ENCODE results near the gene FXYD3.
A peak's percentile ranks its signal among the peaks of the same experiment; 100 is the strongest.

Gene FXYD3

DNA sequence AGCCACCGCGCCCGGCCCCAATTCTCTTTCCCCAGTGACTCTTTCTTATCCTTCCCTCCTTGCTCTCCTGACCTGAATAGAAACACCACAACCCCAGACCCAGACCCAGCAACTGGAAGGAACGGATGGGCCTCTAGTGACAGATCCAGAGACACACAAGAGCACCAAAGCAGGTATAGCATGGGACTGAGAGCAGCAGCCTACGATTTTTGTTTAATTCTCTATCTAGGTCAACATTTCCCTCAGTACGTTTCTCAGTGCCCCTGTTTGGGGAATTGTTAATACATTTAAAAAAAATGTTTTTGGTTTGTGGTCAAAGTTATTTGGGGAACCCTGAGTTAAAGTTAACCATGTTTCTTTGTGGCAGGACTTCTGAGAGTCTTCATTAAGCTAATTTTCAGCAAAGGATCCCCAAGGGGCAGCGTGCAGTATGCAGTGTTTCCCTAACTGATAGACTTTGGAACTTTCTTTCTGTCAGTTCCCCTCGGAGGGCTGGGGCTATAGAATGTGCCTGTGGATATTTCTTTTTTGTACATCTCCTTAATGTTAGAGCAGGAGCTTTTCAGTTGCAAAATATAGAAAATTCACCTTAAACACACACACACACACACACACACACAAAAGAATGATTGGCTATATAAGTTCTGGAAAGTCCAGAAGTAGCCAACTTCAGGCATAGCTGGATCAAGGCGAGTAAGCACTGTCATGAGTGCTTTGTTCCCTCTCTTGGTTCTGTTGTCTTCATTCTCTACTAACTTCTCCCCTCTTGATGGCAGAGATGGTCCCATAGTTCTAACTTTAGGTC, 45.2 kb downstream of the FXYD3 start:
- H3K27me3 ChIP-seq (ENCODE audit: low read depth, low read length), result no peaks in the 10 kb centered on the region
- H3K4me3 ChIP-seq (ENCODE audit: low read depth in 1 of 2, low read length in 2 of 2), result no peak overlapping the region
- peaks cover under 1 to 22% of the 10 kb centered on the region in 2 donors for H3K9me3 ChIP-seq (ENCODE audit: control insufficient read depth in 1 of 2, low read length in 2 of 2)
- no peak overlapping the region for H3K27ac ChIP-seq (ENCODE audit: low read length)
- peaks cover 25 to 59% of the 10 kb centered on the region in 2 donors for H3K36me3 ChIP-seq (ENCODE audit: control insufficient read depth in 1 of 2, insufficient read depth in 2 of 2, low read length in 2 of 2)
- no peaks in the 10 kb centered on the region for H3K4me1 ChIP-seq (ENCODE audit: control insufficient read depth in 1 of 2, insufficient read depth in 2 of 2, low read length in 2 of 2)

DNA sequence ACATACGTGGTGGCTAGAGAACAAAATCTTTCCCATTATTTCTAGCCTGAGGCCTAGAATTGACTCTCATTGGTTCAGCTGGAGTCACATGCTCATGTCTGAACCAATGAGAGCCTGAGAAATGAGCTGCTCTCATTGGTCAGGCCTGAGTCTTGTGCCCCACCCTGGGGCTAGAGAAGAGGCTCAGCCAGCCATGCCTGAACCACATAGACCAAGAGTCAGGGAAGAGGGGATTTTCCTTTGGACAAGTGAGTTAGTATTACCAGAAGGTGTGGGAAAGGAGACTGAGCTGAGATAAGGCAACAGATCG, 45.8 kb downstream of the FXYD3 start:
- Histone ChIP-seq H3K4me1 (ENCODE audit: control insufficient read depth in 1 of 2, insufficient read depth in 2 of 2, low read length in 2 of 2) (no peaks in the 10 kb centered on the region), H3K36me3 (ENCODE audit: control insufficient read depth in 1 of 2, insufficient read depth in 2 of 2, low read length in 2 of 2) (peaks cover 30 to 64% of the 10 kb centered on the region in 2 donors), H3K9me3 (ENCODE audit: control insufficient read depth in 1 of 2, low read length in 2 of 2) (peaks cover 6 to 26% of the 10 kb centered on the region in 2 donors), H3K27ac (ENCODE audit: low read length) (no peak overlapping the region), H3K4me3 (ENCODE audit: low read depth in 1 of 2, low read length in 2 of 2) (no peak overlapping the region), H3K27me3 (ENCODE audit: low read depth, low read length) (no peaks in the 10 kb centered on the region)

DNA sequence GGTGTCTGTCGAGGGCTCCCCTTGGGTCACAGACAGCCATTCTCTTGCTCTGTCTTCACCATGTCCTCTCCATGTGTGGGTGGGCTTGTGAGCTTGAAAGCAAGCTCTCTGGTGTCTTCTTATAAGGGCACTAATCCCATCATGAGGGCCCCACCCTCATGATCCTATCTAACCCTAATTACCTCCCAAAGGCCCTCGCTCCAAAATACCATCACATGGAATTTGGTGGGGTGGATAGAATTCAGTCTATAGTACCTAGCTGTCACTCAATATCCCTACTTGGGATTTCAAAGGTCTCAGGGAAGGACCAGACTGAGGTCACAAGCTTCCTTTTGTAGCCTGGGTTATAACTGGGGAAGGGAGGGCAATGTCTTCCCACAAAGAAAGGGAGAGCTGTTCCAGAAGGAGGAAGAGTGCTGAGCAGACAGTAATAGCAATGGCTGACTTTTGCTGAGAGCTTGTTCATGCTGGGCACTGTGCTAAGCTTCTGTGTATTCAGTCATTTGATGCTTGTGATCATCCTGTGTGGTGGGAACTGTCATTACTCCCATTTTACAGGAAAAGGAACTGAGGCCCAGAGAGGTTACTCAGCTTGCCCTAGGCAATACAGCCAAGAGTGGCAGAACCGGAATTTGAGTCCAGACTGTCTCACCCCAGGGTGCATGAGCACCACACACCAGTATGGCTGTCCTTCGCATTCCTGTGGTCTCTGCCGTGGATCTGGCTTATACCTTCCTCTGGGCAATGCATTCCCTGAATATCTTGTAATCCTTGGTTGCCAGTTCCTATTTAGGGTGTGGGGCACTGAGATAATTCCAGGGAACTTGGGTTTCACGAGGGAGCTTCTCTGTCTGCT, 47.1 kb downstream of the FXYD3 start:
- no peak overlapping the region for H3K27ac ChIP-seq (ENCODE audit: low read length)
- H3K27me3 ChIP-seq (ENCODE audit: low read depth, low read length), result no peaks in the 10 kb centered on the region
- no peaks in the 10 kb centered on the region for H3K4me1 ChIP-seq (ENCODE audit: control insufficient read depth in 1 of 2, insufficient read depth in 2 of 2, low read length in 2 of 2)
- H3K36me3 ChIP-seq (ENCODE audit: control insufficient read depth in 1 of 2, insufficient read depth in 2 of 2, low read length in 2 of 2), result peaks cover 24 to 67% of the 10 kb centered on the region in 2 donors
- no peak overlapping the region for H3K4me3 ChIP-seq (ENCODE audit: low read depth in 1 of 2, low read length in 2 of 2)
- H3K9me3 ChIP-seq (ENCODE audit: control insufficient read depth in 1 of 2, low read length in 2 of 2), result peaks cover 7 to 30% of the 10 kb centered on the region in 2 donors

DNA sequence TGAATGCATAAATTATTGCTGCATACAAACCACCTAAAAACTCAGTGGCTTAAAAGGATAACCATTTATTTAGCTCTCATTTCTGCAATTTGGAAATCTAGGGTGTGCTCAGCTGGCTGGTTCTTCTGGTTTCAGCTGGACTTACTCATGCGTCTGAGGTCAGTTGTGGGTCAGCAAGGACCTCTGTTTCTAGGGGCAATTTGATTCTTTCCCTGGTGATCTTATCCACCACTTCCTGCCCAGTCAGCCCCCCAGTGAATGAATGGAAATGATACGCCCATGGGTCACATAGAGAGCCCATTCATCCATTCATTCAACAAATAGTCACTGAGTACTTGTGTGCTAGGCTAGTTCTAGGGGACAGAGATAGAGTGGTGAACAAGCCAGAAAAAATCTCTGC, 48.8 kb downstream of the FXYD3 start:
- no peaks in the 10 kb centered on the region for H3K4me1 ChIP-seq (ENCODE audit: control insufficient read depth in 1 of 2, insufficient read depth in 2 of 2, low read length in 2 of 2)
- H3K4me3 ChIP-seq (ENCODE audit: low read depth in 1 of 2, low read length in 2 of 2), result no peak overlapping the region
- peaks cover 7 to 30% of the 10 kb centered on the region in 2 donors for H3K9me3 ChIP-seq (ENCODE audit: control insufficient read depth in 1 of 2, low read length in 2 of 2)
- peaks cover 15 to 60% of the 10 kb centered on the region in 2 donors for H3K36me3 ChIP-seq (ENCODE audit: control insufficient read depth in 1 of 2, insufficient read depth in 2 of 2, low read length in 2 of 2)
- H3K27ac ChIP-seq (ENCODE audit: low read length), result no peak overlapping the region
- H3K27me3 ChIP-seq (ENCODE audit: low read depth, low read length), result no peaks in the 10 kb centered on the region

DNA sequence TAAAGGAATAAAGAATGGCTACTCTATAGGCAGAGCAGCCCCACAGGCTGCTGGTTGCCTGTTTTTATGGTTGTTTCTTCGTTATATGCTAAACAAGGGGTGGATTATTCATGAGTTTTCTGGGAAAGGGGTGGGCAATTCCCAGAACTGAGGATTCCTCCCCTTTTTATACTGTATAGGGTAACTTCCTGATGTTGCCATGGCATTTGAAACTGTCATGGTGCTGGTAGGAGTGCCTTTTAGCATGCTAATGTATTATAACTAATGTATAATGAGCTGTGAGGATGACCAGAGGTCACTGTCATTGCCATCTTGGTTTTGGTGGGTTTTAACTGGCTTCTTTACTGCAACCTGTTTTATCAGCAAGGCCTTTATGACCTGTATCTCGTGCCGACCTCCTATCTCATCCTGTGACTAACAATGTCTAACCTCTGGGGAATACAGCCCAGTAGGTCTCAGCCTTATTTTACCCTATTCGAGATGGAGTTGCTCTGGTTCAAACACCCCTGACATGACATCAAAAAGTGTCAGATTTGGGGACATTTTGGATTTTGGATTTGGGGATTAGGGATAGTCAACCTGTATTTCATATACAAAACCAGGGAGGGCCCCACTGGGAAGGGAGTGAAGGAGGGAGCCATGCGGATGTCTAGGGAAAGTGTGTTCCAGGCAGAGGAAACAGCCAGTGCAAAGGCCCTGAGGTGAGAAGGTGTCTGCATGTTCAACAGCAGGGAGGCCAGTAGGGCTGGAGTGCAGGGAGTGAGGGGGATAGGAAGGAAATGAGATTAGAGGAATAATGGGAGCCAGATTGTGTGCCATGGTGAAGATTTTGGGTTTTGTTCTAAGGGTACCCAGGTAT, 49.8 kb downstream of the FXYD3 start:
- H3K4me3 ChIP-seq (ENCODE audit: low read depth in 1 of 2, low read length in 2 of 2), result peak overlapping the region in 1 of 2 donors; percentile 29
- H3K4me1 ChIP-seq (ENCODE audit: control insufficient read depth in 1 of 2, insufficient read depth in 2 of 2, low read length in 2 of 2), result no peaks in the 10 kb centered on the region
- H3K27ac ChIP-seq (ENCODE audit: low read length), result no peak overlapping the region
- peaks cover 15 to 60% of the 10 kb centered on the region in 2 donors for H3K36me3 ChIP-seq (ENCODE audit: control insufficient read depth in 1 of 2, insufficient read depth in 2 of 2, low read length in 2 of 2)
- H3K9me3 ChIP-seq (ENCODE audit: control insufficient read depth in 1 of 2, low read length in 2 of 2), result peaks cover 7 to 30% of the 10 kb centered on the region in 2 donors
- H3K27me3 ChIP-seq (ENCODE audit: low read depth, low read length), result no peaks in the 10 kb centered on the region

DNA sequence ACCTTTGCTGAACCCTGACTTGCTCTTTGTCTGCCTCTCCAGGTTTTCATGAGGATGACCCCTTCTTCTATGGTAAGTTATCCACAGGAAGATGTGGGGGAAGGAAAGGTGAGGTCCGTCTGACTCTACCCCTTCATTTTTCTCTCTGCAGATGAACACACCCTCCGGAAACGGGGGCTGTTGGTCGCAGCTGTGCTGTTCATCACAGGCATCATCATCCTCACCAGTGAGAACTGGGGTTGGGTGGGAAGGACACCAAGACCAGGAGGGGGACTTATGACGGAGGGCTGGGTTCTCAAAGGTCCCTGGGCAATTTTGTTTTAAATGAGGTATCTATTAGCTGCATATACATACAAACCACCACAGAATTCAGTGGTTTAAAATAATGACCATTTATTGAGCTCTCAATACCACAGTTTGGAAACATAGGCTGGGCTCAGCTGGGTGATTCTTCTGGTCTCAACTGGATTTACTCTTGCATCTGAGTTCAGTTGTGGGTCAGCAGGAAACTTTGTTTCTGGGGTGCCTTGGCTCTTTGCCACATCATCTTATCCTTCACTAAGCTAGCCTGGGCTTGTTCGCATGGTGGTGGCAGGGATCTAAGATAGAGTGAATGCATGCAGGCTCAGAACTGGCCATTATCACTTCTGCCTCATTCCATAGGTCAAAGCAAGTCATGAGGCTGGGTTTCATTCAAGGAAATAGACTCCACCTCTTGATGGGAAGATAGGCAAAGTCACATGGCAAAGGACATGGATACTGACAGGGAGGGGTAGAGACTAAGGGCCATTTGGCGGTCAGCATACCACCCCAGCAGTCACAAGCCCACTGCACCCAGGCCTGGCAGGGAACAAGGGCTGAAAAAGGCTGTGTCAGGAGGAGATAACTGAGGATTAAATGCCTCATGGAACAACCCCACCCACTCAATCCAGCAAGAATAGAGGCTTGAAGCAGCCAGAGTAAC, 50.8 kb downstream of the FXYD3 start:
- Histone ChIP-seq H3K36me3 (ENCODE audit: control insufficient read depth in 1 of 2, insufficient read depth in 2 of 2, low read length in 2 of 2) (peaks cover 13 to 57% of the 10 kb centered on the region in 2 donors), H3K27me3 (ENCODE audit: low read depth, low read length) (no peaks in the 10 kb centered on the region), H3K4me1 (ENCODE audit: control insufficient read depth in 1 of 2, insufficient read depth in 2 of 2, low read length in 2 of 2) (no peaks in the 10 kb centered on the region), H3K9me3 (ENCODE audit: control insufficient read depth in 1 of 2, low read length in 2 of 2) (peaks cover 7 to 30% of the 10 kb centered on the region in 2 donors), H3K4me3 (ENCODE audit: low read depth in 1 of 2, low read length in 2 of 2) (peak overlapping the region in 1 of 2 donors; percentile 29), H3K27ac (ENCODE audit: low read length) (no peak overlapping the region)

DNA sequence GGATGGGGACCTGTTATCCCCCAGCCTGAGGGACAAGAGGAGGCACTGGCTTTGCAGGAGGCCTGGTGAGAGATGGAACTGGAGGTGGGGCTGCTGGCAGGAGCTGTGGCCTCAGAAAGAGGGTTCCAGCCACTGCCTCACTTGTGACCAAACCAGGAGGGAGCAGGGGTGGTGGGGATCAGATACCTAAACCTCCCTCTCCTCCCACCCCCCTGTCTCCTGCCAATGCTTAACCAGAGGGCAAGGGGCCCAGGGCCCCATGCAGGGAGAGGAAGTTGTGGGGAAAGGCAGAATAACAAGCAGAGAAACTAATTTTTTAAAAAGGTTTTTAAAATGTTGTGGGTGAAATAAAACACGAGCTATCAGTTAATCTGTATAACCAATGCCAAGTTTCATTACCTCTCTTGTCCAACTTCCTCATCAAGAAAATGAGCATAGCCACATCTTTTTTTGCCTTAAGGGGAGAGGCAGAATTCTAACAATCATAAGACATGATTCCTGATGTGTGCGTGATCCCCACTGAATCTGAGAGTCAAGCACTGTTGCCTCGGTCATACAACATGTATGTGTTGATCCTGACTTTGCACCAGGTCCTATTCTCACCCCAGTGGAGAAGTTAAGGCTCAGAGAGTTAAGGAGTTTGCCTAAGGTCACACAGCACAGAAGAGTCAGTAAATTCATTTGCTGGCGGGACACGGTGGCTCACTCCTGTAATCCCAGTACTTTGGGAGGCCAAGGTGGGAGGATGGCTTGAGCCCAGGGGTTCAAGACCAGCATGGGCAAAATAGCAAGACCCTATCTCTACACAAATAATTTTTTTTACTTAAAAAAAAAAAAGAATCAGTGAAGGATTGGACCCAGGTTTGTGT, 51.9 kb downstream of the FXYD3 start:
- Histone ChIP-seq H3K4me1 (ENCODE audit: control insufficient read depth in 1 of 2, insufficient read depth in 2 of 2, low read length in 2 of 2) (no peaks in the 10 kb centered on the region), H3K27ac (ENCODE audit: low read length) (no peak overlapping the region), H3K4me3 (ENCODE audit: low read depth in 1 of 2, low read length in 2 of 2) (no peak overlapping the region), H3K9me3 (ENCODE audit: control insufficient read depth in 1 of 2, low read length in 2 of 2) (peaks cover 7 to 24% of the 10 kb centered on the region in 2 donors), H3K27me3 (ENCODE audit: low read depth, low read length) (no peaks in the 10 kb centered on the region), H3K36me3 (ENCODE audit: control insufficient read depth in 1 of 2, insufficient read depth in 2 of 2, low read length in 2 of 2) (peaks cover 11 to 47% of the 10 kb centered on the region in 2 donors)

DNA sequence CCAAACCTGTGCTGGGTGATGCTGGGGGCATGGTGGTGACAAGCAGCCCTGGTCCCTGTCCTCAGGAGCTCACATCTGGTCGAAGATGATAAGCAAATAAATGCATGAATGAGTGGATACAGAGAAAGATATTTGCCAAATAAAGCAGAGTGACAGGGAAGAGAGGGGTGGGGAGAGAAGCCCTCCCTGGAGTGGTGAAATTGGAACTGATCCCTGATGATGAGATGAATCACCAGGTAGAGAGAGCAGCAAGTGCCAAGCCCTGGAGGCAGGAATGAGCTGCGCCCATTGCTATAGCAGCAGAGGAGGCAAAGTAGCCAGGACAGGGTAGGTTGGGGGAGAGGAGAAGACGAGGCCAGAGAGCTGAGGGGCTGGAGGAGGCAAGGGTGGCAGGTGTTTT, 52.6 kb downstream of the FXYD3 start:
- Histone ChIP-seq H3K36me3 (ENCODE audit: control insufficient read depth in 1 of 2, insufficient read depth in 2 of 2, low read length in 2 of 2) (peaks cover 11 to 40% of the 10 kb centered on the region in 2 donors), H3K27me3 (ENCODE audit: low read depth, low read length) (no peaks in the 10 kb centered on the region), H3K9me3 (ENCODE audit: control insufficient read depth in 1 of 2, low read length in 2 of 2) (peaks cover 7 to 18% of the 10 kb centered on the region in 2 donors), H3K27ac (ENCODE audit: low read length) (no peak overlapping the region), H3K4me3 (ENCODE audit: low read depth in 1 of 2, low read length in 2 of 2) (no peak overlapping the region), H3K4me1 (ENCODE audit: control insufficient read depth in 1 of 2, insufficient read depth in 2 of 2, low read length in 2 of 2) (no peaks in the 10 kb centered on the region)

DNA sequence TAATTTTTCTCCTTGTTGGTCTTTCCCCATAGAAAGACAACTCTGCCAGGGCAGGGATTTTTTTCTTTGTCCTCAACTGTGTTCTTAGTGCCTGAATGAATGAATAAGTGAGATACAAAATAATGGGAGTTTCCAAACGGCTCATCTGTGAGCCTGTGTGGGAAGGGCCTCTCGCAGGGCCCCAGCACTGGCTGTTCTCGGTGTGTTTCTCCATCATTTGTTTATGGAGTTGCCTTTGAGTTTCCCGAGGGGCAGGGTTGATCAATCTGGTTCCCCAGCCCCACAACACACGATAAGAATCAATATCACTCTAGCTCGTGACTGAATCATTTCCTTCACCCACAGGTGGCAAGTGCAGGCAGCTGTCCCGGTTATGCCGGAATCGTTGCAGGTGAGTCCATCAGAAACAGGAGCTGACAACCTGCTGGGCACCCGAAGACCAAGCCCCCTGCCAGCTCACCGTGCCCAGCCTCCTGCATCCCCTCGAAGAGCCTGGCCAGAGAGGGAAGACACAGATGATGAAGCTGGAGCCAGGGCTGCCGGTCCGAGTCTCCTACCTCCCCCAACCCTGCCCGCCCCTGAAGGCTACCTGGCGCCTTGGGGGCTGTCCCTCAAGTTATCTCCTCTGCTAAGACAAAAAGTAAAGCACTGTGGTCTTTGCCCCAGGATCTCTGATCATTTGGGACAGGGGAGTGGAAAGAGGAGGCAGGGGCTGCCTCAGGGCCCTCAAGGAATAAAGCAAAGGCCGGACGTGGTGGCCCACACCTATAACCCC, 53.8 kb downstream of the FXYD3 start:
- H3K4me1 ChIP-seq (ENCODE audit: control insufficient read depth in 1 of 2, insufficient read depth in 2 of 2, low read length in 2 of 2), result no peaks in the 10 kb centered on the region
- H3K27ac ChIP-seq (ENCODE audit: low read length), result no peak overlapping the region
- H3K9me3 ChIP-seq (ENCODE audit: control insufficient read depth in 1 of 2, low read length in 2 of 2), result peaks cover 7 to 18% of the 10 kb centered on the region in 2 donors
- peaks cover 5 to 28% of the 10 kb centered on the region in 2 donors for H3K36me3 ChIP-seq (ENCODE audit: control insufficient read depth in 1 of 2, insufficient read depth in 2 of 2, low read length in 2 of 2)
- H3K27me3 ChIP-seq (ENCODE audit: low read depth, low read length), result no peaks in the 10 kb centered on the region
- H3K4me3 ChIP-seq (ENCODE audit: low read depth in 1 of 2, low read length in 2 of 2), result no peak overlapping the region
